ENCODE results near the gene TRIM65. TPM values are rescaled to one million over a fixed set of nuclear protein-coding genes. Genes with fewer than 3 reads are reported as not detected.

The TRIM65 gene
- total and polyA plus RNA-seq, 2 of the 4 experiments (the other 2 are of a cell fraction), result 7.9 to 10.6 TPM

- H2BK120ac ChIP-seq (ENCODE audit: low read depth, low read length), result no peak overlapping the region
- H2BK15ac ChIP-seq (ENCODE audit: low read depth, low read length), result no peak overlapping the region
- H3K27me3 ChIP-seq (ENCODE audit: control insufficient read depth, insufficient read depth, low read length), result no peaks in the 10 kb centered on the region
- POLR2A ChIA-PET (ENCODE audit: unreplicated experiment), result no interaction called here
- H3K9me3 ChIP-seq (ENCODE audit: control insufficient read depth, insufficient read depth, low read length), result no peaks in the 10 kb centered on the region
- H2BK20ac ChIP-seq (ENCODE audit: low read depth, low read length), result no peak overlapping the region
- no peak overlapping the region for H3K4ac ChIP-seq (ENCODE audit: low read depth, low read length)
- H3K23ac ChIP-seq (ENCODE audit: low read depth, low read length), result no peak overlapping the region
- H2AFZ ChIP-seq (replicated peaks; ENCODE audit: low read length, poor library complexity), result no peak overlapping the region
- H3K79me1 ChIP-seq (ENCODE audit: low read depth in 1 of 2, low read length in 2 of 2), result no peaks in the 10 kb centered on the region
- no peak overlapping the region for H2AK9ac ChIP-seq (replicated peaks; ENCODE audit: low read depth, low read length, poor library complexity)
- CTCF ChIA-PET, result no interaction called here
- H3K4me1 ChIP-seq (ENCODE audit: control insufficient read depth, insufficient read depth, low read length), result no peaks in the 10 kb centered on the region
- H3K4me3 ChIP-seq (ENCODE audit: insufficient read depth, low read depth, low read length), result no peak overlapping the region
- H2AK5ac ChIP-seq (ENCODE audit: low read depth, low read length), result no peak overlapping the region
- H3K9me1 ChIP-seq (ENCODE audit: insufficient read depth, low read length), result peaks cover 5% of the 10 kb centered on the region; the same call in 1 of the 2 replicates
- no TSS peak for BruUV-seq (replicated peaks)
- dilution Hi-C loops (cut with HindIII; ENCODE audit: low sequenced_read_pairs, unreplicated experiment) (no loop called here), intact Hi-C loops (cut with micrococcal nuclease) (no loop called here), in situ Hi-C loops (cut with MboI; ENCODE audit: low sequenced_read_pairs) (no loop called here)
- TF ChIP-seq POLR2A (IDR thresholded peaks at IDR 0.05; ENCODE audit: low read depth, low read length), result no peak
- TF ChIP-seq, protein P1, sequence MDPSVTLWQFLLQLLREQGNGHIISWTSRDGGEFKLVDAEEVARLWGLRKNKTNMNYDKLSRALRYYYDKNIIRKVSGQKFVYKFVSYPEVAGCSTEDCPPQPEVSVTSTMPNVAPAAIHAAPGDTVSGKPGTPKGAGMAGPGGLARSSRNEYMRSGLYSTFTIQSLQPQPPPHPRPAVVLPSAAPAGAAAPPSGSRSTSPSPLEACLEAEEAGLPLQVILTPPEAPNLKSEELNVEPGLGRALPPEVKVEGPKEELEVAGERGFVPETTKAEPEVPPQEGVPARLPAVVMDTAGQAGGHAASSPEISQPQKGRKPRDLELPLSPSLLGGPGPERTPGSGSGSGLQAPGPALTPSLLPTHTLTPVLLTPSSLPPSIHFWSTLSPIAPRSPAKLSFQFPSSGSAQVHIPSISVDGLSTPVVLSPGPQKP (IDR thresholded peaks at IDR 0.05; ENCODE audit: borderline replicate concordance, low read depth, low read length), result no peak
- TF ChIP-seq MAFK (IDR thresholded peaks at IDR 0.05; ENCODE audit: low read depth, low read length), result no peak
- TF ChIP-seq BHLHE40 (IDR thresholded peaks at IDR 0.05; ENCODE audit: low read depth, low read length), result no peak
- no peak overlapping the region for H4K91ac ChIP-seq (ENCODE audit: insufficient read depth, low read depth, low read length)
- no peak overlapping the region for H3K27ac ChIP-seq (ENCODE audit: insufficient read depth, low read length)
- DNase-seq, result no peak
- no peak overlapping the region for H3K14ac ChIP-seq (replicated peaks; ENCODE audit: low read depth, low read length)
- H3K36me3 ChIP-seq (ENCODE audit: control insufficient read depth, insufficient read depth, low read length), result peaks cover 12% of the 10 kb centered on the region
- no peak for ATAC-seq (ENCODE audit: low read depth)
- H3K9ac ChIP-seq (ENCODE audit: low read depth, low read length), result no peak overlapping the region
- H3K4me2 ChIP-seq (ENCODE audit: low read depth, low read length), result no peak overlapping the region
- no peak overlapping the region for H3K18ac ChIP-seq (ENCODE audit: low read depth, low read length)
- H2BK5ac ChIP-seq (ENCODE audit: low read depth, low read length, poor library complexity, severe bottlenecking), result no peak overlapping the region
- H4K20me1 ChIP-seq (ENCODE audit: insufficient read depth, low read length), result no peaks in the 10 kb centered on the region; the same call in 1 of the 2 replicates
- no peak overlapping the region for H4K5ac ChIP-seq (ENCODE audit: low read depth, low read length)
- 95% methylated on average over 4 of the region's 11 CpGs; no CpG with 5 or more reads in 1 of the 2 experiments for WGBS, 2 experiments (ENCODE audit: extremely low coverage in 2 of 2, insufficient read length in 1 of 2)
- no peak overlapping the region for H3K56ac ChIP-seq (ENCODE audit: extremely low read depth, insufficient read depth, low read length)
- no peak overlapping the region for H4K8ac ChIP-seq (ENCODE audit: low read depth in 2 of 2, low read length in 2 of 2)
Observed at GRCh38 chr17:75925103-75925502, 28.4 kb upstream of the TRIM65 start.

Measured in IMR-90 (cell line).